DND-41 (cell line): ENCODE results near the gene ESRRB.

ENCODE experiments used
- CTCF ChIP-seq: IDR thresholded peaks from 2 replicates; pipeline ENCODE4 v1.5.1; 2012; ENCODE audit warnings: borderline replicate concordance, low read length, moderate library complexity, mild to moderate bottlenecking; ENCODE audit not compliant: poor library complexity, severe bottlenecking; ENCODE audit errors: extremely low read depth
- EZH2 ChIP-seq: IDR thresholded peaks from 3 replicates; pipeline ENCODE4 v1.6.1; 2012; ENCODE audit warnings: borderline replicate concordance, low read depth, mild to moderate bottlenecking, moderate library complexity, low read length, inconsistent platforms; ENCODE audit not compliant: severe bottlenecking

GRCh38 chr14:76538648-76539008, 162.7 kb downstream of the ESRRB start:
- no peak for TF ChIP-seq CTCF
- TF ChIP-seq EZH2: no peak
